GM13977 (cell line): ENCODE results near the gene IL12RB1.

Experiments used
- DNase-seq: peaks from one replicate; pipeline ENCODE4 v3.0.0; 2012; ENCODE audit warnings: low spot score
- in situ Hi-C: fragments of 300-500 bp; cut with MboI; formaldehyde crosslinking; loops from one replicate; pipeline ENCODE4 v1.12.0; 2022; ENCODE audit warnings: low sequenced_read_pairs, low pct_unique_long_range_greater_than_20kb, mixed read lengths, inconsistent platforms; ENCODE audit not compliant: unreplicated experiment
- TF ChIP-seq, protein P1 (sequence below): IDR thresholded peaks from 2 replicates; pipeline ENCODE4 v1.5.1; 2012; ENCODE audit warnings: mild to moderate bottlenecking, control low read depth; ENCODE audit not compliant: insufficient read depth; ENCODE audit errors: extremely low read depth, missing control alignments

Gene IL12RB1

DNA sequence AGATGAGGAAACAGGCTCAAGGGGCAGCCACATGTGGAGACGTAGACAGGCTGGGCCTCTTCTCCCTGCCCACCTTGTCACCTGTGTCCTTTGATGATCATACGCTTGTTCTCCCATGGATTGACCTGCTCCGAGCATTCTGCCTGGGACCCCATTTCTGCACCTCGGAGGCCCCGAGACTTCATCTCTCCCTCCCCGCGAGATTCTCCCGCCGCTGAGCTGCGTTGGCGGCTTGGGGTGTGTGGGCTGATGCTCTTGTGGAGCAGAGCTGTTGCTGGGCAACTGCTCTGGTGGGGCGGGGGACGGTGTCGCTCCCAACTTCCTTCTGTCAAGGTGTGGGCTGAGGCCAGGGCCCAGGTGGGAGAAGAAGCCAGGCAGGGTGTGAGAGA lies 33.0 kb upstream of the IL12RB1 start:
- DNase-seq = no peak
- in situ Hi-C loops = no loop called here
- TF ChIP-seq, protein P1, sequence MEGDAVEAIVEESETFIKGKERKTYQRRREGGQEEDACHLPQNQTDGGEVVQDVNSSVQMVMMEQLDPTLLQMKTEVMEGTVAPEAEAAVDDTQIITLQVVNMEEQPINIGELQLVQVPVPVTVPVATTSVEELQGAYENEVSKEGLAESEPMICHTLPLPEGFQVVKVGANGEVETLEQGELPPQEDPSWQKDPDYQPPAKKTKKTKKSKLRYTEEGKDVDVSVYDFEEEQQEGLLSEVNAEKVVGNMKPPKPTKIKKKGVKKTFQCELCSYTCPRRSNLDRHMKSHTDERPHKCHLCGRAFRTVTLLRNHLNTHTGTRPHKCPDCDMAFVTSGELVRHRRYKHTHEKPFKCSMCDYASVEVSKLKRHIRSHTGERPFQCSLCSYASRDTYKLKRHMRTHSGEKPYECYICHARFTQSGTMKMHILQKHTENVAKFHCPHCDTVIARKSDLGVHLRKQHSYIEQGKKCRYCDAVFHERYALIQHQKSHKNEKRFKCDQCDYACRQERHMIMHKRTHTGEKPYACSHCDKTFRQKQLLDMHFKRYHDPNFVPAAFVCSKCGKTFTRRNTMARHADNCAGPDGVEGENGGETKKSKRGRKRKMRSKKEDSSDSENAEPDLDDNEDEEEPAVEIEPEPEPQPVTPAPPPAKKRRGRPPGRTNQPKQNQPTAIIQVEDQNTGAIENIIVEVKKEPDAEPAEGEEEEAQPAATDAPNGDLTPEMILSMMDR = no peak

DNA sequence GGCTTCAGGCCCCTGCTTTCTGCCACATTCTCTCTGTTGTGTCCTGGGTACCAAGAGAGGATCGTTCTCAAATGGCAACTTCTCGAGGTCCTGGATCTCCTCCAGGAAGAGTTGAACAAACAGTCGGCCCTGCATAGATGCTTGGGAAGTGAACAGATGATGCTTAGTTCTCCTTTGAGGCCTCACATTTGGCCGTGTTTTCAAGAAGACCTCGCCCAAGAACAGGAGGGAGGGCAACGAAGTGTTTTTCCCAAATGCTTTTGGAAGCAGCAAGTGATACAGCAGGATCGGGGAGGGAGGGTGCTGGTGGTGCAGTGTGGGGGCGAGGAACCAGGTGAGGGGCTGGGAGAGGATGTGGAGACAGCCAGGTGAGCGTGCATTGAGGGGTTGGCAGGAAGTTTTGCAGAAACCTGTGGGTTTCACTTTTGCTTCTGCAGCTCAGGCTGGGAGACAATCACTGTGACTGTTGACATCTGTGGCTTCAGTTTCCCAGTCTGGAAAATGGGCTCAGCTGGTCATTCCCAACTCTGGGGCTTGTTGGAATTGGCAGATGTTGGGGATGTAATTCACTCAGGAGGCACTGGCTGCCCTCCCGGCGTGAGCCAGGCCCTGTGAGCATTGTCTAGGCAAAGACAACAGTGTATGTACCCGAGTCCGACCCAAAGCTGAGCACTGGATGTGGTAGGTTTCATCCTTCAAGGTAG lies 32.4 kb upstream of the IL12RB1 start:
- DNase-seq = no peak

DNA sequence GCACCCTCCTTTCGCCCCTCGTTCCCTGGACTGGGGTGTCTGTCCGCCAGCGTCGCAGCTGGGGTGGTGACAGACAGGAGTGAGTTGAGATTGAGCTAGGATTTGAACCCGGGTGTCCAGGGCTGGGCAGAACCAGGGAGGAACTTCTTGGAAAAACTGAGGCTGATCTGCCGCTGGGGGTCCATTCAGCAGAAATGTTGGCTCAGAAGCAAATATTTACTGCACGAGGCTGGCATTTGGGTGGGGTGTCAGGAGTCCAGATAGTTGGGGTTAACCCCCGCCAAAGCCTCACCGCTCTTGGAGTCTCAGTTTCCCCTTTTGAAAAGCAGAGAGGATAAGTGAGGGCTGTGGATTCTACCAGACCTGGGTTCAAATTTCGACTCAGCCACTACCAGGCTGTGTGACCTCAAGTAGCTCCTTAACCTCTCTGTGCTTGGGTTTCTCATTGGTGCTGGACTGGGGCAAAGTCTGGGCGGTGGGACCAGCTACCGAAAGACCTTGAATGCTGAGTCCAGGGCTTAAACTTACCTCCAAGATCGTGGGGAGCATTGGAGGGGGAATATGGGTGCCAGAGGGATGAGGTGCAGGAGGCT lies 31.8 kb upstream of the IL12RB1 start:
- in situ Hi-C loops = no loop called here
- TF ChIP-seq, protein P1 = no peak
- DNase-seq = no peak

More for the DNA sequence above, 32.4 kb upstream of the IL12RB1 start:
- TF ChIP-seq, protein P1 = no peak
- in situ Hi-C loops = no loop called here

DNA sequence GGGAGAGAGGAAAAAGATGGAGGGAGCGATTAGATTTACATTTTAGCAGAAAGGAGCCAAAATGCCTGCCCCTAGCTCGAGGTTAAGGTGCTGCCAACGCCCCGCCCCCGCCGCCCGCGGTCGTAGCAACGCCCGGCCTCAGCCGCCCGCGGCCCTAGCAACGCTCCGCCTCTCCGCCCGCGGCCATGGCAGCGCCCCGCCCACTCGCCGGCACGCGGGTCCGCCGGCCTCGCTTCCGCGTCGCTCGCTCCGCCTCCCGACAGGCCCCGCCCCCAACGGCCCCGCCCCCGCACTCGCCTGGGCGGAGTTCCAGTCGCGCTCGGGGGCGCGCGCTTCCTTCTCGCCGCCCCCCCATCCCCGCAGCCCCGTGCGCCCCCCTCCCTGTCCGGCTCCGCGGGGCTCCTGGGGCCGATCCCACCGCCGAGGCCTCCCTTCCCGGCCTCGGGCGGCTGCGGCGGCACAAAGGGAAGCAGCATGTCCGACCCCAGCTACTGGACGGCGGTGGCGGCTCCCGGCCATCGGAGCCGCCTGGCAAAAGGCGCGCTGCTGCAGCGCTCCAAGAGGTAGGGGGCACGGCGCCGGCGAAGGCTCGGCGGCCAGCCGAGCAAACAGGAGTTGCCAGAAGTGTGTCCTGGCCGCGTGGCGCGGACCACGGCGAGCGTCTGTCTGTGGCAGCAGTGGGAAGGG lies 31.1 kb upstream of the IL12RB1 start:
- in situ Hi-C loops = no loop called here
- DNase-seq = peak; percentile 100
- TF ChIP-seq, protein P1 = no peak

DNA sequence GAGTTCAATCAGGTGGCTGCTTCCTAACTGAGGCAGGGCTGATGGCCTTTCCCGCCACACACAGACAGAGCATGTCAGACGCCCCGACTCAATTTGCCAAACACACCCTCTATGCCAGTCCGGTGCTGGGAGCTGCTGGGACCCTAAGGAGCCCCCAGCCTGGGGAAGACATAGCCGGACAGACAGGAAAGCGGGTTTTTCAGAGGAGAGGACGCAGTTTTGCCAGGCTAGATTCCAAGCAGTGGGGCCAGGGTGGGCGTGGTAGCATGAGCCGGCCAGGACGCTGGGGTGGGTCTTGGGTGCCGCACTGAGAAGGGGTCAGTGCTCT lies 30.6 kb upstream of the IL12RB1 start:
- DNase-seq = no peak
- TF ChIP-seq, protein P1 = no peak
- in situ Hi-C loops = no loop called here

DNA sequence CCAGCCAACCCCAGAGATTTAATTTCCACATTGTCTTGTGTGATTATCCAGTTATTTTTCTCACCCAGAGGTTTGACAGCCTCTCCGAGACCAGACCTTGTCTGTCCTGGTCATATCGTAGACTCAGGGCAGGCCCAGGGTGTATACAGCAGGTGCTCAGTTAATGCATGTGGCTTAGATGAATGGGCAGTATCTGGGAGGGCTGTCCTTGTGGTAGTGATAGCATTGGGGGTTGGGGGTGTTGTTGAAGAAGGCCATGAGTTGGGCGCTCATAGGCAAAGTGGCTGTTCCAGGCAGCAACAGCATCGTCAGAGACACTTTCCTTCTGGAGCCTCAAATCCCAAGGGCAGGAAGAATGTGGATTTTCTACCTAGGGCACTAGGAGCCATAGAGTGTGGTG lies 27.7 kb upstream of the IL12RB1 start:
- in situ Hi-C loops = no loop called here
- DNase-seq = no peak
- TF ChIP-seq, protein P1 = no peak
